GM18951 (cell line): ENCODE results near the gene ZDHHC19.

ENCODE experiments used
- POLR2A ChIP-seq: IDR thresholded peaks from 4 replicates; pipeline ENCODE4 v1.6.1; 2011; ENCODE audit warnings: mild to moderate bottlenecking; ENCODE audit not compliant: insufficient read length, insufficient read depth; ENCODE audit errors: extremely low read depth
- in situ Hi-C: fragments of 300-500 bp; cut with MboI; formaldehyde crosslinking; loops from one replicate; pipeline ENCODE4 v1.12.0; 2022; ENCODE audit warnings: low sequenced_read_pairs, mixed read lengths, inconsistent platforms; ENCODE audit not compliant: unreplicated experiment

ZDHHC19 gene

DNA sequence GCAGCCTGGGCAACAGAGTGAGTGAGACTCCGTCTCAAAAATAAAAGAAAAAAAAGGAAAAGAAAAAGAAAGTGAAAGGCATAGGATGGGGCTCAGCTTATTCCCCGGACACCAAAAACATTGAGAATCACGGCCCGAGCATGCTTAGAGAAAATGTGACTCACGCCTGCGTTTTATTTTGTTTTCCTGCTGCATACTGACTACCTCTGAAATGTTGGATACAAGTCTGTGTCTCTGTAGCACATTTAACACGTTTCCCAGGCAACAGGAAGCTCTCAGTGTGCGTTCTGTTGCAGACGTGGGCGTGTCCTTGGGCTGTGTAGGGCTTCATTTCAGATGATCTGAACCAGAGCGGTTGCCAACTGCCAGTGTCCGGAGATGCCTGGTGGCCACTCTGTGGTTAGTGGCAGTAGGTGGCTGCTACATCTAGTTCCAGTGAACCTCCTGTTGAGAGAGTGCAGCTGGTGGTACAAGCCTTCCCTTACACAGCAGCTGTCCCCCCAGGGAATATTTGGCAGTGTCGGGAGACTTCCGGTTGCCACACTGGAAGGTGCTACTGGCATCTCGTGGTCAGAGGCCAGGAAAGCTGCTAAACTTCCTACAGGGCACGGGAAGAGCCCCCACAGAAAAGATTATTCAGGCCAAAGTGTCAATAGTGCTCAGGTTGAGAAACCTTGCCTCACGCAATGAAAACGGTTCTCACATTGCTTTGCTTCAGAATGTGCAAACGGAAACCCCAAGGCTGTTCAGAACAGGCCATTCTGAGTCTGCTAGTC lies 8.2 kb upstream of the ZDHHC19 start:
- in situ Hi-C loops: loop anchor here (25.0 kb wide), 1 partner anchor 357 kb away; no protein-coding TSS in a partner anchor
- no peak for TF ChIP-seq POLR2A

- in situ Hi-C loops: loop anchor here (25.0 kb wide), 1 partner anchor 356 kb away; no protein-coding TSS in a partner anchor
- TF ChIP-seq POLR2A: no peak
Observed at GRCh38 chr3:196218155-196218712, 7.0 kb upstream of the ZDHHC19 start.

- TF ChIP-seq POLR2A: no peak
- in situ Hi-C loops: loop anchor here (25.0 kb wide), 1 partner anchor 355 kb away; no protein-coding TSS in a partner anchor
Observed at GRCh38 chr3:196217307-196218154, 6.3 kb upstream of the ZDHHC19 start.

GRCh38 chr3:196216681-196217211 lies 5.5 kb upstream of the ZDHHC19 start:
- in situ Hi-C loops: loop anchor here (25.0 kb wide), 1 partner anchor 354 kb away; no protein-coding TSS in a partner anchor
- no peak for TF ChIP-seq POLR2A

DNA sequence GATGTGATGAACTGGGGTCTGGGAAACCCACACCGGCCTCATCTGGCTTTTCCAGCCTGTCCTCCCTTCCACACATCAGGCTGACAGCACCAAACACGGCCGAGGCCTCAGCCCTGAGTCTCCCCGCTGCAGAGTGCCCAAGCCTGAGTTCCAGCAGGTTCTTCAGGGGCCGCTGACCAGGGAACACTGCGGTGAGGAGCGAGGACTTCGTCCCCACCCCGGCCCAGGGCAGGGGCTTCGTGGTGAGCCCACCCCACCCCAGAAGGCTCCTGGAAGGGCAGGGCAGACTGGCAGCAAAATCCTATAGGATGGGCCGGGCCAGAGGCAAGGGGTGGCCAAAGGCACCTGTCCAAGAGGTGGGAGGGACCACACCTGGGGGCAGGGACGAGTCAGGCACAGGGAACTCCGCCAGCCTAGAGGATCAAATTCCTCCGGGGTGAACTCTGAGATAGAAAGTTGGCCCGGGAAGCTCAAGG lies 4.9 kb upstream of the ZDHHC19 start, which contains the start of gene SLC51A:
Gene SLC51A (plus strand): TSS at position 446 of the 476 bp plus-strand sequence. CDS start 179 bp downstream, outside the sequence.
- in situ Hi-C loops: loop anchor here (25.0 kb wide), 1 partner anchor 354 kb away; no protein-coding TSS in a partner anchor
- no peak for TF ChIP-seq POLR2A

GRCh38 chr3:196215493-196216020 lies 4.4 kb upstream of the ZDHHC19 start:
- no peak for TF ChIP-seq POLR2A
- in situ Hi-C loops: loop anchor here (25.0 kb wide), 1 partner anchor 353 kb away; no protein-coding TSS in a partner anchor

DNA sequence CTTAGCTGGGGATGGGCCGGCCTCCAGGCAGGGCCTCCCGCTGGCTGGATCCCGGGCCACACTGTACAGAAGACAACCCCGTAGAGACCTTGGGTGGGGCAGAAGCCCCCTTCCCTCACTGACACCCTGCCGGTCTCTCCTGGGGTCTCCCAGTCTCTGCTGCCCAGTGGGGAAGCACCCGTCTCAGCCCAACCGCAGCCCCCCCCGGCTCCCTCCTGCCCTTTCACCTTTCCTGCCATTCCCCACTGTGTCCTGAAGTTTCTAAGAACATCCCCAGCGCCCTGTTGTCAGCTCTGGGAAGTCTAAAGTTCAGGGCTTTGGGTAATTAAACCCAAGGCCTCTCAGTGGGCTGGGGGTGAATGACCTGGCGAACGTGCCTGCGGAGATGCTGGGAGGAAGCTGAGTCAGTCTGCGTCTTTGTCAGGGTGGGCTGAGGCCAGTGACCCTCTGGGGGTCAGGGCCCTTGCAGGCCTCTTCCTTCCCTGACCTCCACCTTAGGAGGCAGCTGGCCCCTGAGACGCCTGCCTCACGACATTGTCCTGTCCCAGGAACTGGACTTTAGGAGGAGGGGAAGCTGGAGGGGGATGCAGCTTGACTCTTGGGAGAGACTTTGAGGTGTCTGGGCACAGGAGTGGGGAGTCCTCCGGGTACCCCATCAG lies 3.7 kb upstream of the ZDHHC19 start:
- in situ Hi-C loops: loop anchor here (25.0 kb wide), 1 partner anchor 353 kb away; no protein-coding TSS in a partner anchor
- no peak for TF ChIP-seq POLR2A

- in situ Hi-C loops: loop anchor here (25.0 kb wide), 1 partner anchor 348 kb away; no protein-coding TSS in a partner anchor
Observed at GRCh38 chr3:196209944-196210672, 1.1 kb downstream of the ZDHHC19 start.

DNA sequence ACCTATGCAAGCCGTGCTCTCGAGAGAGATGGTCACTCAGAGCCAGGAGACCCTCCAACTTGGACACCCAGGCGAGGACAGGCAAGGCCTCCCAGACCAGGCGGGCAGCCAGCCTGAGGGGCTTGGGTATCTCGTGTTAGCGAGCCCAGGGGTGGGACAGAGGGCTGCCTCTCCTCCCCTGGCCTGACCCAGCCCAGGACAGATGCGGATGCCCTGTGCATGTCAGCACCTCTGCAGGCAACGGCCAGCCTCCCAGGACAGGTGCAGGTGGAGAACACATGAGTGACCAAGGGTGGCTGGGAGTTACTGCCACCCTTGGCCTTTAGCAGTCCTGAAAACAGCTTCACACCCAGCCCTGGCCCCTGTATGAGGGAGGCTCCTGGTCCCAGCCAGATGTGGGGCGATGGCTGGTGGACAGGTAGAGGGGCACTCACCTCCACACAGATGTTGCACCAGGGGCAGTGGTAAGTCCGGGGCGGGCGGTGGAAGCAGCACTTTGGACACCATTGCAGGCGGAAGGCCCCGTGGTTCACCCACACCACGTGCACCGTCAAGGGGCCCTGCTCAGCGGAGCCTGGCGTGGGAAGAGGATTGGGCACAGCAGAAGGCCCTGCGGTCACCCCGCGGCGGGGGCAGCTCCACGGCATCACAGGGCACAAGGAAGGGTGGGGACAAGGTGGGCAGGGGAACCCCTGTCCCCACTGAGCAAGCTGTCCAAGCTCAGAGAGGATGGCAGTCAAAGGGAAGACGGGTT lies 2.1 kb downstream of the ZDHHC19 start:
- TF ChIP-seq POLR2A: no peak
- in situ Hi-C loops: loop anchor here (25.0 kb wide), 1 partner anchor 347 kb away; no protein-coding TSS in a partner anchor

- no peak for TF ChIP-seq POLR2A
Observed at GRCh38 chr3:196207833-196208607, 3.2 kb downstream of the ZDHHC19 start.

More at GRCh38 chr3:196207833-196208607, 3.2 kb downstream of the ZDHHC19 start:
- in situ Hi-C loops: loop anchor here (25.0 kb wide), 1 partner anchor 346 kb away; no protein-coding TSS in a partner anchor
